Caco-2 (cell line): ENCODE data around the gene CDYL2. TPM values are rescaled to one million over a fixed set of nuclear protein-coding genes. Genes with fewer than 3 reads are reported as not detected.

Experiments
- BruUV-seq: library from RNA; stranded (reverse); fragments of 400-500 nt; replicated peaks from 2 replicates; lab custom pipeline; 2021; lab: Mats Ljungman, UMichigan
- CTCF ChIA-PET: fragments of 300-600 bp; sonication (Branson Sonifier 250); formaldehyde crosslinking; loops from one replicate; lab custom pipeline; 2022; ENCODE audit warnings: antibody characterized with exemption; lab: Charles Lee
- POLR2A ChIA-PET: fragments of 300-600 bp; sonication (Branson Sonifier 250); formaldehyde crosslinking; loops from one replicate; lab custom pipeline; 2022; ENCODE audit warnings: antibody characterized with exemption; lab: Charles Lee
- DNase-seq, 2 experiments: peaks; one replicate each; pipeline versions ENCODE4 v3.0.0 to v3.0.0-alpha.2; 2020 to 2022
- H3K27me3 ChIP-seq: replicated peaks from 2 replicates; pipeline ENCODE4 v1.6.0; 2011; ENCODE audit warnings: low read length; ENCODE audit not compliant: control insufficient read depth, insufficient read depth
- H3K36me3 ChIP-seq: 2 replicates; pipeline ENCODE4 v1.5.1; 2011; ENCODE audit warnings: low read length; ENCODE audit not compliant: control insufficient read depth, insufficient read depth
- H3K4me1 ChIP-seq: fragments of 250-450 bp; sonication (Bioruptor Pico); 2 replicates; pipeline ENCODE4 v1.5.1; 2020; ENCODE audit warnings: mild to moderate bottlenecking
- H3K4me3 ChIP-seq: 2 replicates; pipeline ENCODE4 v1.5.1; 2011; ENCODE audit warnings: low read depth, mild to moderate bottlenecking, control low read depth, low read length
- H3K9me3 ChIP-seq: fragments of 250-450 bp; sonication (Bioruptor Pico); 2 replicates; pipeline ENCODE4 v1.5.1; 2020; ENCODE audit warnings: mild to moderate bottlenecking, moderate library complexity
- H3K27ac Mint-ChIP-seq: one replicate; pipeline ENCODE4 v1.8.0; 2022; ENCODE audit warnings: mixed read lengths; ENCODE audit not compliant: unreplicated experiment
- H3K27me3 Mint-ChIP-seq: one replicate; pipeline ENCODE4 v1.8.0; 2022; ENCODE audit warnings: mixed read lengths; ENCODE audit not compliant: insufficient read depth, unreplicated experiment
- H3K36me3 Mint-ChIP-seq: one replicate; pipeline ENCODE4 v1.8.0; 2022; ENCODE audit warnings: mild to moderate bottlenecking, mixed read lengths; ENCODE audit not compliant: insufficient read depth, unreplicated experiment
- H3K4me1 Mint-ChIP-seq: one replicate; pipeline ENCODE4 v1.8.0; 2022; ENCODE audit warnings: low read depth, mixed read lengths; ENCODE audit not compliant: unreplicated experiment
- H3K4me3 Mint-ChIP-seq: one replicate; pipeline ENCODE4 v1.8.0; 2022; ENCODE audit warnings: mild to moderate bottlenecking, moderate library complexity, mixed read lengths; ENCODE audit not compliant: unreplicated experiment
- H3K9me3 Mint-ChIP-seq: one replicate; pipeline ENCODE4 v1.8.0; 2022; ENCODE audit warnings: mixed read lengths; ENCODE audit not compliant: unreplicated experiment
- CTCF ChIP-seq, 2 experiments: fragments of 200-600 bp in 1 of 2; IDR thresholded peaks; 1 replicate in 1 of 2; 2 replicates in 1 of 2; pipeline versions ENCODE4 v1.5.1 to v1.8.0; 2011 to 2022; ENCODE audit warnings: antibody characterized with exemption in 1 of 2, control low read depth in 1 of 2, inconsistent platforms in 1 of 2, low read depth in 1 of 2, low read length in 1 of 2, mild to moderate bottlenecking in 1 of 2, moderate library complexity in 1 of 2; ENCODE audit not compliant: insufficient read depth in 1 of 2, severe bottlenecking in 1 of 2, unreplicated experiment in 1 of 2
- intact Hi-C: fragments of 100-400 bp; cut with micrococcal nuclease; formaldehyde crosslinking; loops from one replicate; pipeline ENCODE4 v1.10.0; 2022; ENCODE audit not compliant: unreplicated experiment
- total RNA-seq: library from RNA; stranded (reverse); gene quantifications from 2 replicates; pipeline ENCODE4 v1.2.3, GENCODE V29; 2022

Gene CDYL2
- total RNA-seq, 1 experiment from 2014 or later = 1.8 TPM

GRCh38 chr16:80776856-80777255 lies 27.5 kb downstream of the CDYL2 start:
- no peak overlapping the region for H3K4me3 Mint-ChIP-seq
- intact Hi-C loops = no loop called here
- BruUV-seq = no TSS peak

GRCh38 chr16:80775450-80775849 lies 28.9 kb downstream of the CDYL2 start:
- H3K9me3 ChIP-seq = peaks cover 8% of the 10 kb centered on the region
- no peaks in the 10 kb centered on the region for H3K36me3 ChIP-seq
- H3K4me1 ChIP-seq = no peaks in the 10 kb centered on the region
- H3K4me1 Mint-ChIP-seq = no peaks in the 10 kb centered on the region
- ChIA-PET POLR2A (no interaction called here), CTCF (no interaction called here)
- intact Hi-C loops = no loop called here
- BruUV-seq = no TSS peak
- no peak overlapping the region for H3K4me3 ChIP-seq
- no peak for TF ChIP-seq CTCF (IDR thresholded peaks at IDR 0.05; ENCODE audit: insufficient read depth in 1 of 2, low read depth in 1 of 2, low read length in 1 of 2, severe bottlenecking in 1 of 2, unreplicated experiment in 1 of 2)
- H3K27me3 Mint-ChIP-seq = peaks cover 16% of the 10 kb centered on the region
- no peaks in the 10 kb centered on the region for H3K9me3 Mint-ChIP-seq
- no peak overlapping the region for H3K27ac Mint-ChIP-seq
- no peaks in the 10 kb centered on the region for H3K27me3 ChIP-seq
- H3K4me3 Mint-ChIP-seq = no peak overlapping the region
- H3K36me3 Mint-ChIP-seq = no peaks in the 10 kb centered on the region
- no peak for DNase-seq

More at GRCh38 chr16:80776856-80777255, 27.5 kb downstream of the CDYL2 start:
- POLR2A ChIA-PET = no interaction called here
- Mint-ChIP-seq H3K9me3 (no peaks in the 10 kb centered on the region), H3K27me3 (peaks cover 15% of the 10 kb centered on the region), H3K27ac (no peak overlapping the region), H3K4me1 (no peaks in the 10 kb centered on the region), H3K36me3 (no peaks in the 10 kb centered on the region)
- H3K4me1 ChIP-seq = no peaks in the 10 kb centered on the region
- peaks cover 8% of the 10 kb centered on the region for H3K9me3 ChIP-seq
- H3K4me3 ChIP-seq = no peak overlapping the region
- CTCF ChIA-PET = interaction anchor here (1.1 kb wide), 1 partner anchor 259 kb away, joined by 3 read pairs; the partner anchor contains the start of gene ATMIN
- TF ChIP-seq CTCF (IDR thresholded peaks at IDR 0.05; ENCODE audit: insufficient read depth in 1 of 2, low read depth in 1 of 2, low read length in 1 of 2, severe bottlenecking in 1 of 2, unreplicated experiment in 1 of 2) = no peak
- no peaks in the 10 kb centered on the region for H3K27me3 ChIP-seq
- DNase-seq = no peak
- H3K36me3 ChIP-seq = no peaks in the 10 kb centered on the region

- Histone ChIP-seq H3K4me3 (no peak overlapping the region), H3K36me3 (no peaks in the 10 kb centered on the region), H3K9me3 (no peaks in the 10 kb centered on the region), H3K27me3 (no peaks in the 10 kb centered on the region), H3K4me1 (no peaks in the 10 kb centered on the region)
- H3K27me3 Mint-ChIP-seq = peaks cover 5% of the 10 kb centered on the region
- no peak overlapping the region for H3K4me3 Mint-ChIP-seq
- TF ChIP-seq CTCF (IDR thresholded peaks at IDR 0.05; ENCODE audit: insufficient read depth in 1 of 2, low read depth in 1 of 2, low read length in 1 of 2, severe bottlenecking in 1 of 2, unreplicated experiment in 1 of 2) = no peak
- BruUV-seq = no TSS peak
- no peaks in the 10 kb centered on the region for H3K4me1 Mint-ChIP-seq
- CTCF ChIA-PET = no interaction called here
- intact Hi-C loops = no loop called here
- POLR2A ChIA-PET = no interaction called here
- no peak for DNase-seq
- H3K27ac Mint-ChIP-seq = no peak overlapping the region
- no peaks in the 10 kb centered on the region for H3K9me3 Mint-ChIP-seq
- H3K36me3 Mint-ChIP-seq = no peaks in the 10 kb centered on the region
These were observed 37.6 kb downstream of the CDYL2 start for GRCh38 chr16:80766798-80767197.
